UCSD-AML1 (cell line): ENCODE measurements around the gene SAPCD2.

Experiments
- DNase-seq: peaks from one replicate; lab custom pipeline; 2025; ENCODE audit not compliant: unreplicated experiment; lab: John Stamatoyannopoulos, UW

SAPCD2 gene

GRCh38 chr9:137019891-137020683 is 50.3 kb downstream of the SAPCD2 start:
- no peak for DNase-seq

GRCh38 chr9:137018761-137019559 is 51.4 kb downstream of the SAPCD2 start:
- DNase-seq: no peak

GRCh38 chr9:137017791-137018497 is 52.4 kb downstream of the SAPCD2 start:
- no peak for DNase-seq

DNA sequence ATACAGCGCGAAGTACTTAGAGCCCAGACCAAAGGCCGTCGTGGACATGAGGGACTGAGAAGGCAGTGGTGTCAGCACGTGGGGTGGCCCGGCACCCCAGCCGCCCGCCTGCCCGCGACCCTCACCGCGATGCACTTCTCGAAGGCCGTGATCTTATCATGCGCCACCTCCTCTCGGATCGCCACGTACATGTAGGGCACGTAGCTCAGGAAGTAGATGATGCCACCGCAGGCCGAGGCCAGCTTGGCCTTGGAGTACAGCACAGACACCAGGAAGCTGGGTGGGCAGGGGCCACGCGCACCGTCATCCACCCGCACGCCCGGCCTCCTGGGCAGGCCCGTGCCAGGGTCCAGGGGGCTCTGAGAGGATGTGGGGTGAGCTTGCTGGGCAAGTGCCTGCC is 53.3 kb downstream of the SAPCD2 start:
- no peak for DNase-seq

DNA sequence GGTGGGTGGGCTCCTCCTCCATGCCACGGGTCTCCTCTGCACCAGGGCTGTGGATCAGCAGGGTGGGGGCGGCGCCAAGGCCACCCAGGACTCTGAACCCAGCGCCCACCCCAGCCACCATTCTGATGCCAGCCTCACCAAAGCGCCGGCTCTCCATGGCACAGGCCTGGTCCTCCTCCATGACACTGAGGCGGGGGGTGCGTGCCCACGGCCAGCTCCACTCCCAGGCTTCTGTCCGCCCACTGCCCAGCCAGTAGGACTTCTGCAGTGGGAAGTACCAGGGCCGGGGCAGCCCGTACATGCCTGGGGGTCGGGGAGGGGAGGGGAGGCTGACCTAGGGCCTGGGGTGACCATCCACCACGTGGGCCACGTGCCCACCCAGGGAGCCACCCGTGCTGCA is 53.9 kb downstream of the SAPCD2 start:
- DNase-seq: no peak

DNA sequence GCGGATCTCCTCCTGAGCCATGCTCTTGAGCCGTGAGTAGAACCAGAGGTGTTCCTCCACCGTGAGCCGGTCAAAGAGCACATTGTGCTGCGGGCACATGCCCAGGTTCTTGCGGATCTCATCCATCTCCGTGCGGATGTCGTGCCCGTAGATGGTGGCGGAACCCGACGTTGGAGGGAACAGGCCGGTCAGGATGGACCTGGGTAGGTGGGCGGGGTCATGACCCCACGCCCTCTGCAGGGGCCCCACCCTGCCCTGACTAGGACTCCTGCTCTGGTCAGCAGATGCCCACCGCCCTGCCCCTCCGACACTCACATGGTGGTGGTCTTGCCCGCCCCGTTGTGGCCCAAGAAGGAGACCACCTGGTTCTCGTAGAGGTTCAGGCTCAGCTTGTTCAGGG is 54.4 kb downstream of the SAPCD2 start:
- DNase-seq: no peak

DNA sequence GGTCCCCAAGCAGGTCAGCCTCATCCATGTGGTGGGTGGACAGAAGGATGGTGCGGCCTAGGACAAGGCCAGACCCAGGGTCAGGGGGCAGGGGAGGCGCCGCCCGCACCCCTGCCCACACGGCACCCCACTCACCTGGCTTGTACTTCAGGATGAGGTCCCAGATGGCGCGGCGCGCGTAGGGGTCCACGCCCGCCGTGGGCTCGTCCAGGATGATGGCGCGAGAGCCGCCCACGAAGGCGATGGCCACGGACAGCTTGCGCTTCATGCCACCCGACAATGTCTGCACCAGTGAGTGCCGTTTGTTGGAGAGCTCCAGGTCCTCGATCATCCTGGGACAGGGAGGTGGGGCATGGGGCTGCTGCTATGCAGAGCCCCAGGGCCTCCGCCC is 54.8 kb downstream of the SAPCD2 start:
- DNase-seq: no peak

DNA sequence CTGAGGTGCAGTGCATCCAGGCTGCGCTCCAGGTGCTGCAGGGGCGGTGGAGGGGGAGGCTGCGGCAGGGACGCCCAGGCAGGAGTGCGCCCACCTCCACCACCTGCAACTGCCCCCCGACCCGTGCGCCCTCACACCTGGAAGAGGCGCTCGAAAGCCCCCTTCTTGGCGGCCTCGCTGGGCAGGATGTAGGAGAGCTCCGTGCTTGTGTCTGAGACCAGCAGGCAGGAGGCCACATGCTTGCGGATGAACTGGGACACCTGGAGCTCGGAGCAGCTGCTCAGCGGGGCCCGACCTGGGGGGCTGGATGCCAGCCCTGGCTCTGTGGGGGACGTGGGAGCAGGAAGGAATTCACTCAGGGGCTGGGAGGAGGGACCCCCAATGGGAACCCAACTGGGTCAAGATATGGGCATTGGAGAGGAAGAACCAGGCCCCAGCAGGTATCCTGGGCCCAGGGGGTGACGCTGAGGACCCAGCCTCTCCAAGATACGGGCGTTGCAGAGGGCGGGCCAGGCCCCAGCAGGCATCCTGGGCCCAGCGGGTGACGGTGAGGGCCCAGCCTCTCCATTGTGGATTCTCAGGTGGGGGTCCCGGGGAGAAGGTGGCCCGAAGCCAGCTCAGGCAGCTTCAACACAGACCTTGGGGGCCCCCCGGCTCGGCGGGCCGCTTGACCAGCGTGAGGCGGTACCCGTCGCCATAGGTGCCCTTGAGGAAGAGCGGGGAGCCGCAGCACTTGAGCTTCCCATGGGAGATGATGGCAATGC is 55.4 kb downstream of the SAPCD2 start:
- no peak for DNase-seq

DNA sequence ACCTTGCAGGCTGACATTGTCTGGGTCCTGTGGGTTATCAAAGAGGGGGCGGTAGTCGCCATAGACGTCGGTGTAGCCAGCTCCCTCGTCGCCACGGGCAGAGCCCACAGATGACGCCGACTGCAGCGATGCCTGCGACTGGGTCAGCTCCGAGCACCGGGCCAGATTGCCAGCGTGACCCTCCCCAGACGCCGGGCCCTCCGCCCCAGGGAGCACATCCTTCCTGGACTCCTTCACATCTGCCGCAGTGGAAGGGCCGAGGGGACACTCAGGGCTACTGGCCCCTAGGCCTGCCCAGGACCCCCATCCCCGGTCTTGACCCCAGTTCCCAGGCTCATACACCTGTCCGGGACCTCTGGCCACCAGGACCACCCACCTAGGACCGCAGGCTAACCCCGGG is 56.2 kb downstream of the SAPCD2 start:
- no peak for DNase-seq

DNA sequence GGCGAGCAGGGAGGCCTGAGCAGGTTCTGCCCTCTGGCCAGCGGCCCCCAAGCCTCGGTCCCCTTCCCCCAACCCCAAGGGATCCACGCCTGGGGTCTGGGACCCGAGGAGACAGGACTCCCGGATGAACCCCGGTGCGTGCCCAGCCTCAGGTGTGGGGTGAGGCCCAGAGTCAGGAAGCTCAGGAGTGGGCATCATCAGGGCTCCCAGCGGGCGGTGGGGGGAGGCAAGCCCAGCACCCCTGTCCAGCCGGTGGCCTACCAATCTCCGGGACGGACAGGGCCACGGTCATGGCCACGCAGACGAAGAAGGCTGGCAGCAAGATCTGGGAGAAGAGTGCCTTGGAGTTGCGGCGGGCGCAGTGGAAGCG is 56.8 kb downstream of the SAPCD2 start:
- no peak for DNase-seq

GRCh38 chr9:137012694-137013570 is 57.4 kb downstream of the SAPCD2 start:
- no peak for DNase-seq
